ENCODE data around the gene OLFML2B.
A peak's percentile ranks its signal among the peaks of the same experiment; 100 is the strongest.

The OLFML2B gene

DNA sequence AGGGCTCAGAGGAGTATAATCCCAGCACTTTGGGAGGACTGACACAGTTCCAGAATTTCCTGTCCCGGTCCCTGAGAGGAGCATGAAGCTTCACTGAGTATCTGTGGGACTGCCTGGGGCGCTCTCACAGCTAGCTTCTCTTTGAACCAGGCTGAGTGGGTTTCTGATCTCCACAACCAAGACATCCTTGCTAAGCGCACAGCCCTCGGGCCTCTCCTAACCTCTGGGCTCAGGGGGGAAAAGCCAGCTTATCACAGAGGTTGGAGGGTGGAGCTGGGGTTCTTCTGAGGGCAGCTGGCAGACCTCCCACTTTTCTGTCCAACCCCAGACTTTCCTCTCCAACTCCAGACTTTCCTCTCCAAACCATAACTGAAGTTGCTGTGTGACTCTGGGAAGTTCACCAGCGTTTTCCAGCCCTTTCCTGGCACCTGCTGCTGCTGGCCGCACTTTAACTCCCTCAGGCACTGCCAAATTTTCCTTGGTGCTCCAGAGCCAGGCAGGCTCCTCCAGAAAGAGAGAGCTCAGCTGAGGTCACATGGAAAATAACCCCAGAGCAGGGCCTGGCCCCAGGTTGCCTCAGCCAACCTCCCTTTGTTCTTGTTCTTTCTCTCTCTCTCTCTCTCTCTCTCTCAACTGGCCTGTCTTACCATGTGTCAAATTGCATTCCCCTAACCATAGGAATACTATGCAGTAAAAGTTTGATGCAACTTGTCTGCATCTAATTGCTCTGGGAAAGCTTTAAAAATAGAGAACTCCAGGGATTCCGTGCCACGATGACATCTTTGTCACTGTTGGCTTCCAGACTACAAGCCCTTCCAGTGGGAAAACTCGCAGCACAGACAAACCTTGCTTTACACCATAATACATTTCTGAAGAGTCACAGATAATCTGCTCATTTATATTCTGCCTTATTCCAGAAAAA, 49.5 kb downstream of the OLFML2B start:
- DNase-seq = no peak

DNA sequence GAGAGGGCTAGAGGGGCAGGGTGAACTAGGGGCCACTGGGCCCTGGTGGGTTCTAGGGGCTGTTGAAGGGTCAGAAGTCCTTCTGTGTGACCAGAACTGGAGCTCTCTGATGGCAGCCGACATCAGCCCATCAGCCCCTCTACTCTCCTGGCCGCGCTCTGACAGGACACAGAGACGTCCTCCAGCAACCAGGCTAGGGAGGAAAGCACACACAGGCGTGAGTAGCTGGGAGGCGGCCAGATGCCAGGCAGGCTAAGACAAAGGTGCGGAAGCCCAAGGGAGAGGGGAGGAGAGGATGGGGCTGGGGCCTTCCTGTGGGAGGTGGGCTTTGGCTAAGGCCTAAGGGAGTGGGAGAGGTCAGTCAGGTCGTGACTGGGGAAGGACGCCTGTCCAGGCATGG, 50.8 kb downstream of the OLFML2B start:
- DNase-seq = no peak

- no peak for DNase-seq
Measured at GRCh38 chr1:161970633-161971032, 53.0 kb downstream of the OLFML2B start.

- DNase-seq = no peak
Measured at GRCh38 chr1:161970036-161970435, 53.6 kb downstream of the OLFML2B start.

DNA sequence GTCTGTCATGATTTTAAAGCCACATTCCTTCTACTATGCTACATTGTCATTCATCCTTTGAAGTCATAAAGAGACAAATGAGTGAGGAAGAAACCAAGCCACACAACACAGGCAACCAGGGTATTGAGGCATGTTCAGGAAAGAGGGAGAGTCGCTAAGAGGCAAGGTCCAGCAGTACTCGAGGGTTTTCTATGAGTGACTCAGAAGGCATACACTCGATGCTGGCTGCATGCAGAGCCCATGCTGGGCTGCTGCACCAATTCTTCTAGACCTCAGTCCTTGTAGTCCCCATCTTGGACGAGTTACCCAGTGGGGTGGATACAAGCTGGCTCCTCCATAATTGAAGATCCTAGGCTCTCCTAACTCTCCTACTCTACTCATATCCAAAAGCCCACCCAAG, 57.6 kb downstream of the OLFML2B start:
- no peak for DNase-seq

DNA sequence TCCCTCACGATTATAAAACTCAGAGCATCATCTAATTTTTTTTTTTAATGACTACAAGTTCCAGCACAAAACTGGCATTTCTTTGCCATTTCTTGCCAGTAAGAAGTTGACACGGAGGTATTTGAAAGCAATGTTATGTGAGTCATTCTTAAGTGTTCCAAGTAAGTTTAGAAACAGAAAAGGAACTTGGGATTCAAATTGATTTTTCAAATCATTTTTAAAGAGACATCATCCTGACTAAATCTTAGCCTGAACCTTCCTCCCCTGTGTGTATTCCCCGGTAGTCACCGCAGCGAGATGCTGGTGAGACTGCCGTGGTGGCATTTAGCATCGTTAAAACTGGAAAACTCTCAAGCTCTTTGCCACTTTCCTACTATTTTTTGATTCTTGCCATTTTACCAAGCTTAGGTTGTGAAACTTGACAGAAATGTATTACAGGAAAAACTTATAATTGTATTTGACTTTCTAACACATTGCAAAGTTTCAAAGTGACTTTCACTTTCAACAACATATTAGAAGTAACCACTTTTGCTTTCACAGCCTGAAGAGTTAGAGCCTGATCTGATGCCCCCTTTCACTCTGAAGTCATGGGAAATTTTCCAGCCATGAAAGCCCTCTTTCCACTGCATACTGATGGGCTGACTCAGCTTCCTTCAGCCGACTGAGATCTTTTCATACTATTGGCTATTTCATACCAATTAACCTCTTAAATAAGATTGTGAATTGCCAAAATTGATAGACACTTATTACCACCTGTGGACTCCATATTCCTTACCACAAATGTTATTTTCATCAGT, 61.4 kb downstream of the OLFML2B start:
- peak; percentile 55 for DNase-seq

GRCh38 chr1:161958425-161958824, 65.2 kb downstream of the OLFML2B start:
- peak; percentile 26 for DNase-seq

- no peak for DNase-seq
Measured at GRCh38 chr1:161956930-161957329, 66.7 kb downstream of the OLFML2B start.

DNA sequence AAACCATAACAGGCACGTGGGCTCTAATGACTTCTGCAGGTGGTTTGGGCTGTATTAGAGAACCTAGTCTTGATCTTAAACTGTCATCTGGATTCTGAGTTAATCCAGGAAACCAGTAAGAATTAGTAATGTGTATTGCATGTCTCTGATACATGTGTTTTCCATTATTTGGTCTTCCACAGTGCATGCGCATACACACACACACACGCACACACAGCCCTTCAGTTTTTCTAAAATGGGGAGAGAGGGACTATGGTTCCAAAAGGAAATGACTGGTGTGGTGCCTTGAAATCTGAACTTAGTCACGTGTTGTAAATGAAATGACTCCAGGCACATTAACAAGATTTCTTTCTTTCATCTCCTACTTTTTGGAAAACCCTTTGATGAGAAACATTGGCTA, 67.6 kb downstream of the OLFML2B start:
- DNase-seq = peak; percentile 10

GRCh38 chr1:161955606-161956005, 68.1 kb downstream of the OLFML2B start:
- no peak for DNase-seq

GRCh38 chr1:161954466-161954865, 69.2 kb downstream of the OLFML2B start:
- no peak for DNase-seq

GRCh38 chr1:161954050-161954449, 69.6 kb downstream of the OLFML2B start:
- DNase-seq = no peak

DNA sequence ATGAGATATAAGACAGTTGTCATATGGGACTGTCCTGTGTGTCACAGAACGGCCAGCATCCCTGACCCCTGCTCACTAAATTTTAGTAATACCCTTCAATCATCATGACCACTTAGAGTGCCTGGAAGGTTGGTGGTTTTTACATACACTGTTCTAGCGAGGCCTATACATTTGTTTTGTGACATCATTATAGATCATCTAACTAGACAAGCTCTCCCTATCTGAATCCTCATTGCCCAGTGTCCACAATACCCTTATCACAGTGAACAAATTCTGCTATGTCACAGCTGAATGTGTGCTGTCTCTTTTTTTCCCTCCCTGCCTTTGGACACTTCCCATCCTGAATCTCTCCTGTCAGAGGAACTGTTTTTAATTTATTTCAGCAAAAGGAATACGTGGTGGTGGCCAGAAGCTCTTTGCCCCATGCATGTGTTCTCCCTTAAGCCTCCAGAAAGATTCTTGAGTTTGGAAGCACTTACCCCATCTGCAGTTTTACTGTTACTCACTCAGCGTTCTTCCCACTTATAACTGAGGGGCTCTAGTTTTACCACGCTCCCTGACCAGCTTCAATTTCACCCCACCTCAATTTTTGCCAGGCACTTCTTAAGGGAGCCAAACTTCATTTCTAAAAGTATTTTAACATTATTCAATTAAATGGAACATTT, 70.3 kb downstream of the OLFML2B start:
- DNase-seq = no peak

DNA sequence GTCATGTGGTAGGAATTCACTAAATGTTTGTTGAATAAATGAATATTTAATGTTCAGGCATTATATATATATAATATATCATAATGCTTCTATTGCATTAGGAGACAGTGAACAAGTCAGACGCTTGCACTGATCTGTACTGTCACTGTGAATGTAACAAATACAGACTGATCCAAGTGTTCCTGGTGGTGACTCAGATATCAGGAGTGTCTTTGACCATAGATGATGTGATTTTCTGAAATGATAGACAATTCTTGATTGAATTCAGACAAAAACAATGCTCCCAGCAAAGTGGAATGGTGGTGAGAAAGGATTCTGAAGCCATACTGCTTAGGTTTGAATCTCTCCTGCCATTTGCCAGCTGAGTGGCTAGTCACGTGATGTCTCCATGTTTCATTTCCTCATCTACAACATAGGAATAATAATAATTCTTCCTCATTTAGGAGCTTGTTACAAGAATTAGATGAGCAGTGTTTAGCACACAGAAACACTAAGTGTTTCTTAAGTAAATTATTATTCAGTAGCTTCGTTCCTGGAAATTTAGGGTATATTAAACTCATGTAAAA, 71.0 kb downstream of the OLFML2B start:
- no peak for DNase-seq

DNA sequence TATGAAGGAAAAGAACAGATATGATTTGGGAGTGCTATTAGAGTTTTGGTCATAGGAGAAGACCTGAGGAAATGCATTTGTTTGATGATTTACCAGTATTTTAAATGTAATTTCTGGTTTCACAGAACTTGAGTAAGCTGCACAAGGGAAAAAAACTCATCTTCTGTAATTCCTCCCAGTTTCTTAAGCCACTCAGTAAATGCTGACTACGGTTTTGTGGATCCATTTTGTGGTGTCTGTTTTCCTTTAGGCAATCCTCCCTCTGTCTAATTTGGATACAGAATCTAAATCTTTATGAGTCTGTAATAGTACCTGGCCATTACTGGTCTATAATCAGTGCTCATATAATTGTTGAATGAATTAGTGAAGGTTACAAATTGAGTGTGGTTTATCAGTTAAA, 72.0 kb downstream of the OLFML2B start:
- no peak for DNase-seq

DNA sequence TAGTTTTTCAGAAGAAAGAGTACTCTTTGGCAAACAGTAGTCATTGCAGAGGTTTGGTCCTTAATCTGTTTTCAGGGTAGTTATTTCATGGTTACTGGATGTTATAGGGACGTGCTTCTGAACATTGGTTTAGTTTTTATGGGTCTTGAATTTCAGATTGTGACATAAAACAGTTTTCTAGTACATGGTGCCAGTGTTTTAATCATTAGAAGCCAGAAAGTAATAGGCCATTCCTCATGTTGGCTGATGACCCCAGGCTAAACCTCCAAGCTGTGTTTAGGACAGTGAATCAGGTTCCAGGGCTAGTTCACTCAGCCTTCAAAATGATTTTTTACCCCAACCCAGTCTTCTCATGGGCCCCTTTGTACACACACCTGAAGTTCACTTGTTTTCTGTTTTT, 73.3 kb downstream of the OLFML2B start:
- DNase-seq = no peak

- no peak for DNase-seq
Measured at GRCh38 chr1:161949548-161949947, 74.1 kb downstream of the OLFML2B start.

DNA sequence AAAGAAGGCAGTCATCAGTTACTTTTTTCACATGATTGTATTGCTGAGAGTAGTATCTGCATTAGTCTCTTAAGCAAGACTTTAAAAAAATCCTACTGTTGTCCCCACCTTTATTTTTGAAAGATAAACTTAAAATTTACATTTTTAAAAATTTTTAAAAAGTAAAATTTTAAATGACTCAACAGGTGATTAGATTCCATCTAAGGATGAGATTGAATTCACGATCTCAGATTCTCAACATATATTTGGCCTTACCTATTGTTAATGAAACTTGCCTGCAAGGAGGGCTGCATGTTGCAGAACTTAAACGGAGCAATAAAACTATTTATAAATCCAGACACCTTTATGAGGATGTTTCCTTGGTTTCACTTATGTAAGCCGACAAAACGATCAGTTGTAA, 75.2 kb downstream of the OLFML2B start:
- no peak for DNase-seq

DNA sequence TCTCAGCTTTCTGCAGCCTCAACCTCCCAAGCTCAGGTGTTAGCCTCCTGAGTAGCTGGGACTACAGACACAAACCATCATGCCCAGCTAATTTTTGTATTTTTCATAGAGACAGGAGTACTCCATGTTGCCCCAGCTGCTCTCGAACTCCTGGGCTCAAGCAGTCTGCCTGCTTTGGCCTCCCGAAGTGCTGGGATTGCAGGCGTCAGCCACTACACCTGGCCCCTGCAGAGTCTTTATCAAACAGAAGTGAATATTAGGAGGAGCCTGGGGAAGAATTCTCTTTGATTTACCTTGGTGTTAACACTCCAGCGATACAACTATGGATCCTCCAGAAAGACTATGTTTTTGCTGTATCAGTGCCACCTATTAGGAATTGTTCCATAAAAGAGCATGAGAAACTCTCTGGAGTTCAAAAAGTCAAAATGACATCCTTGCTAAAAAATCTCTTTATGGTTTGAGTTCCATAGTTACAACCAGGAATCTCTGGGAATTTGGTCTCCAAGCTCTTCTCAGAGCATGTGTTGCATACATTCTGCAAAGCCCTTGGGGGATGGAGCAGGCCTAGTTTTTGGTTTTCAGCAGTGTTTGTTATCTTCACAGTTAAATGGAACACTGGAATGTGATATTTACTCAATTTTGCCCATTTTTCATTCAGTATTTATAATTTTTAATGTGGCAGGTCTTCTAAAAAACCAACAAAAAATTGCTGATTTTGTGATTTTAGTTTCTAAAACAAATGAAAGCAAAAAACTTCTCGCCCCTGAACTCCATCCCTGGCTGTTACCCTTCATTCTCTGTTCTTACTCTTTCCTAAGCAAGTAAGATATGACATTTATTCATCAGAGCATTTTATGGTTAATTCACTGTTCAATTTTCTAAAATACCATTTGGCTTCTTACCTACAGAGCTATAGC, 77.3 kb downstream of the OLFML2B start:
- DNase-seq = no peak

GRCh38 chr1:161945306-161946060, 78.2 kb downstream of the OLFML2B start:
- DNase-seq = no peak

- no peak for DNase-seq
Measured at GRCh38 chr1:161944381-161944780, 79.3 kb downstream of the OLFML2B start.

Data from stimulated activated CD4-positive, alpha-beta T cell treated with anti-CD3 and anti-CD28 coated beads, Interleukin-1b, Interleukin-23, amount 100 ng/mL, for 48 hours (primary cell).